OCI-LY3 (cell line): Measurements from ENCODE around the gene SCAMP1.

ENCODE experiments used
- H2AFZ ChIP-seq: fragments of 200-600, 300-600 bp; shearing (Covaris generic); 2 replicates; pipeline ENCODE4 v1.6.0; 2014; ENCODE audit warnings: antibody characterized with exemption, low read depth, low read length
- H3K27ac ChIP-seq: fragments of 200-600, 300-600 bp; sonication (generic); 2 replicates; pipeline ENCODE4 v1.5.1; 2014; ENCODE audit warnings: mild to moderate bottlenecking, low read length, moderate library complexity, mixed read lengths
- H3K27me3 ChIP-seq: fragments of 200-600, 300-600 bp; sonication (generic); 2 replicates; pipeline ENCODE4 v1.6.1; 2014; ENCODE audit warnings: low read depth, low read length, mixed read lengths
- H3K36me3 ChIP-seq: fragments of 200-600, 300-600 bp; sonication (generic); replicated peaks from 2 replicates; pipeline ENCODE3; 2014; ENCODE audit warnings: low read depth, low read length, mixed read lengths
- H3K4me1 ChIP-seq: fragments of 300-600, 200-600 bp; sonication (generic); 2 replicates; pipeline ENCODE4 v1.6.1; 2014; ENCODE audit warnings: low read length, mixed read lengths
- H3K4me2 ChIP-seq: fragments of 200-600, 300-600 bp; sonication (generic); 2 replicates; pipeline ENCODE4 v1.6.1; 2014; ENCODE audit warnings: low read length, mixed read lengths
- H3K4me3 ChIP-seq: fragments of 300-600, 200-600 bp; sonication (generic); 2 replicates; pipeline ENCODE4 v1.5.1; 2014; ENCODE audit warnings: antibody characterized with exemption, mild to moderate bottlenecking, low read length, moderate library complexity
- H3K79me2 ChIP-seq: fragments of 300-600, 200-600 bp; shearing (Covaris generic); 2 replicates; pipeline ENCODE4 v1.6.1; 2014; ENCODE audit warnings: mild to moderate bottlenecking, low read length, mixed read lengths
- H3K9ac ChIP-seq: fragments of 300-600, 200-600 bp; shearing (Covaris generic); 2 replicates; pipeline ENCODE4 v1.6.0; 2014; ENCODE audit warnings: mild to moderate bottlenecking, low read length, moderate library complexity
- H3K9me3 ChIP-seq: fragments of 200-600, 300-600 bp; shearing (Covaris generic); 2 replicates; pipeline ENCODE4 v1.6.1; 2014; ENCODE audit warnings: low read length, mixed read lengths; ENCODE audit not compliant: insufficient read depth
- H4K20me1 ChIP-seq: fragments of 200-600, 300-600 bp; sonication (generic); 2 replicates; pipeline ENCODE4 v1.6.1; 2016; ENCODE audit warnings: low read length, mixed read lengths; ENCODE audit not compliant: insufficient read depth
- CTCF ChIP-seq: fragments of 200-600, 300-600 bp; sonication (generic); IDR thresholded peaks from 2 replicates; pipeline ENCODE4 v1.5.1; 2014; ENCODE audit warnings: antibody characterized with exemption, low read length, low read depth
- EZH2phosphoT487 ChIP-seq: fragments of 200-600 bp; shearing (Covaris generic); IDR thresholded peaks from 2 replicates; pipeline ENCODE4 v1.6.1; 2018; ENCODE audit warnings: antibody characterized with exemption, mixed run types, low read depth

Gene SCAMP1

GRCh38 chr5:78467140-78467539 lies 106.7 kb downstream of the SCAMP1 start:
- H3K4me3 ChIP-seq, result no peak overlapping the region
- H3K4me2 ChIP-seq, result no peak overlapping the region
- no peaks in the 10 kb centered on the region for H3K79me2 ChIP-seq
- no peak overlapping the region for H3K9ac ChIP-seq
- no peaks in the 10 kb centered on the region for H3K36me3 ChIP-seq
- no peaks in the 10 kb centered on the region for H3K9me3 ChIP-seq
- no peaks in the 10 kb centered on the region for H4K20me1 ChIP-seq
- H3K27ac ChIP-seq, result no peak overlapping the region
- H3K27me3 ChIP-seq, result no peaks in the 10 kb centered on the region
- no peak overlapping the region for H2AFZ ChIP-seq
- no peak for TF ChIP-seq CTCF
- TF ChIP-seq EZH2phosphoT487, result no peak
- H3K4me1 ChIP-seq, result no peaks in the 10 kb centered on the region

GRCh38 chr5:78467752-78468357 lies 107.4 kb downstream of the SCAMP1 start:
- H3K9ac ChIP-seq, result no peak overlapping the region
- H2AFZ ChIP-seq, result no peak overlapping the region
- H3K36me3 ChIP-seq, result no peaks in the 10 kb centered on the region
- TF ChIP-seq CTCF (peak; percentile 71), EZH2phosphoT487 (no peak)
- no peaks in the 10 kb centered on the region for H3K9me3 ChIP-seq
- H3K27me3 ChIP-seq, result no peaks in the 10 kb centered on the region
- H3K27ac ChIP-seq, result no peak overlapping the region
- no peaks in the 10 kb centered on the region for H3K79me2 ChIP-seq
- no peaks in the 10 kb centered on the region for H4K20me1 ChIP-seq
- no peak overlapping the region for H3K4me3 ChIP-seq
- no peak overlapping the region for H3K4me2 ChIP-seq
- no peaks in the 10 kb centered on the region for H3K4me1 ChIP-seq

- Histone ChIP-seq H3K9me3 (no peaks in the 10 kb centered on the region), H4K20me1 (no peaks in the 10 kb centered on the region), H3K27me3 (no peaks in the 10 kb centered on the region), H2AFZ (no peak overlapping the region), H3K4me3 (no peak overlapping the region), H3K9ac (no peak overlapping the region), H3K27ac (no peak overlapping the region), H3K4me2 (no peak overlapping the region), H3K36me3 (no peaks in the 10 kb centered on the region), H3K79me2 (no peaks in the 10 kb centered on the region), H3K4me1 (no peaks in the 10 kb centered on the region)
- TF ChIP-seq EZH2phosphoT487 (no peak), CTCF (no peak)
These were observed 111.5 kb downstream of the SCAMP1 start for GRCh38 chr5:78471896-78472295.

- H3K27me3 ChIP-seq, result no peaks in the 10 kb centered on the region
- no peak overlapping the region for H3K4me2 ChIP-seq
- no peaks in the 10 kb centered on the region for H3K4me1 ChIP-seq
- H3K9me3 ChIP-seq, result no peaks in the 10 kb centered on the region
- H3K79me2 ChIP-seq, result no peaks in the 10 kb centered on the region
- H3K9ac ChIP-seq, result no peak overlapping the region
- peak; percentile 34 for TF ChIP-seq CTCF
- TF ChIP-seq EZH2phosphoT487, result no peak
- H3K4me3 ChIP-seq, result no peak overlapping the region
- H2AFZ ChIP-seq, result no peak overlapping the region
- H4K20me1 ChIP-seq, result no peaks in the 10 kb centered on the region
- no peaks in the 10 kb centered on the region for H3K36me3 ChIP-seq
- H3K27ac ChIP-seq, result no peak overlapping the region
These were observed 112.2 kb downstream of the SCAMP1 start for GRCh38 chr5:78472469-78473106.
